NT2/D1 (cell line): ENCODE data around the gene SIGLEC12.

Source experiments
- SUZ12 ChIP-seq: IDR thresholded peaks from 2 replicates; pipeline ENCODE4 v1.6.1; 2011; ENCODE audit not compliant: insufficient read length, insufficient read depth; ENCODE audit errors: extremely low read depth
- YY1 ChIP-seq: IDR thresholded peaks from 2 replicates; pipeline ENCODE4 v1.6.1; 2011; ENCODE audit not compliant: insufficient read length, insufficient read depth

DNA sequence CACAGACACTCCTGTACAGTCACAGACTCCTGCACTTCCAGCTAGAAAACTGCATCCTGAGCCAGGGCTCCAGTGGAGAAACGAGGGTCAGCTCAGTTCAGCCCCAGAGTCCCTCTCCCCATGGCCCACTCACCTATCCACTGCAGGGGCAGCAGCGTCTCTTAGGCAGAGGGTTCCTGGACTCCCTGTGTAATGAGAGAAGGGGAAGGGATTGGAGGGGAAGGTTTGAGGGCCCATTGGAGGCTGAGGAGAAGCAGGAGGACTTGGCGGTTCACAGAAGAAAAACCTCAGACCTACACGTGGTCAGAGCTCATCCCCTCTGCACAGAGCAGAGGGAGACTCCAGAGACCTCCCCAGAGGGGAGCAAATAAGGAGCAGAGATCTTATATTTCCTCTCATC, 32.4 kb downstream of the SIGLEC12 start:
- no peak for TF ChIP-seq SUZ12
- TF ChIP-seq YY1 = no peak
